Measurements from ENCODE around the gene STAB1. TPM values are rescaled to one million over a fixed set of nuclear protein-coding genes. Genes with fewer than 3 reads are reported as not detected.

Gene STAB1
- total and polyA plus RNA-seq, 7 experiments from 2014 or later = 0.27 to 122 (median 26.1) TPM; not detected in 2

- Histone ChIP-seq H3K36me3 (ENCODE audit: control insufficient read depth in 2 of 3, insufficient read depth in 3 of 3, low read length in 3 of 3) (no peaks in the 10 kb centered on the region), H3K4me1 (ENCODE audit: control insufficient read depth in 2 of 2, insufficient read depth in 2 of 2, low read length in 2 of 2) (peaks cover 11 to 15% of the 10 kb centered on the region in 2 donors), H3K27me3 (ENCODE audit: control insufficient read depth in 2 of 2, insufficient read depth in 2 of 2, low read length in 2 of 2) (no peaks in the 10 kb centered on the region), H3K9me3 (ENCODE audit: control insufficient read depth in 2 of 3, low read length in 3 of 3) (no peaks in the 10 kb centered on the region), H3K27ac (ENCODE audit: low read depth, low read length) (no peak overlapping the region), H3K4me3 (ENCODE audit: low read length) (peak overlapping the region; percentile 15)
- Mint-ChIP-seq H3K4me1 (peaks cover 14 to 32% (median 26%) of the 10 kb centered on the region in 7 donors), H3K27ac (peak overlapping the region in 1 of 9 donors; percentile 55), H3K36me3 (peaks cover 0 to 8% (median 0%) of the 10 kb centered on the region in 5 donors), H3K9me3 (peaks cover 0 to 2% (median 0%) of the 10 kb centered on the region in 11 donors), H3K27me3 (no peaks in the 10 kb centered on the region), H3K4me3 (peak overlapping the region; percentile 36 to 81 (median 70))
- ATAC-seq (no peak), DNase-seq (peak in 6 of 9 donors; percentile 11 to 45 (median 24))
- ChIA-PET CTCF (no interaction called here), POLR2A (no interaction called here)
- intact Hi-C loops (cut with micrococcal nuclease) = loop anchor here in 1 of 2 donors (10.0 kb wide), 3 partner anchors 258 to 848 kb away; partner anchors contain the start of genes RPL29 and WDR82
Observed at GRCh38 chr3:52532838-52533622, 37.9 kb downstream of the STAB1 start.

- POLR2A ChIA-PET = no interaction called here
- H3K36me3 ChIP-seq (ENCODE audit: control insufficient read depth in 2 of 3, insufficient read depth in 3 of 3, low read length in 3 of 3) = no peaks in the 10 kb centered on the region
- Mint-ChIP-seq H3K4me1 (peaks cover 20 to 38% (median 31%) of the 10 kb centered on the region in 7 donors), H3K9me3 (peaks cover 0 to 2% (median 0%) of the 10 kb centered on the region in 11 donors), H3K4me3 (peak within 1 kb of the TSS; percentile 74 to 100 (median 84)), H3K27me3 (no peaks in the 10 kb centered on the region), H3K27ac (peak within 1 kb of the TSS in 5 of 9 donors; percentile 55 to 75 (median 64)), H3K36me3 (peaks cover 0 to 12% (median under 1%) of the 10 kb centered on the region in 5 donors)
- ATAC-seq = peak; percentile 36
- no peaks in the 10 kb centered on the region for H3K27me3 ChIP-seq (ENCODE audit: control insufficient read depth in 2 of 2, insufficient read depth in 2 of 2, low read length in 2 of 2)
- peak within 1 kb of the TSS; percentile 15 for H3K4me3 ChIP-seq (ENCODE audit: low read length)
- no peak within 1 kb of the TSS for H3K27ac ChIP-seq (ENCODE audit: low read depth, low read length)
- H3K9me3 ChIP-seq (ENCODE audit: control insufficient read depth in 2 of 3, low read length in 3 of 3) = no peaks in the 10 kb centered on the region
- intact Hi-C loops (cut with micrococcal nuclease) = loop anchor here in 1 of 2 donors (10.0 kb wide), 3 partner anchors 259 to 849 kb away; partner anchors contain the start of genes RPL29 and WDR82
- DNase-seq = peak; percentile 34 to 84 (median 46)
- H3K4me1 ChIP-seq (ENCODE audit: control insufficient read depth in 2 of 2, insufficient read depth in 2 of 2, low read length in 2 of 2) = peaks cover 17% of the 10 kb centered on the region in 2 donors
- CTCF ChIA-PET = no interaction called here
Observed at GRCh38 chr3:52533623-52534280, 38.6 kb downstream of the STAB1 start, which contains the start of gene NT5DC2. Gene NT5DC2 (minus strand): TSS chr3:52533857. CDS start chr3:52533737, 120 bp downstream.

- Histone ChIP-seq H3K4me3 (ENCODE audit: low read length) (no peak overlapping the region), H3K9me3 (ENCODE audit: control insufficient read depth in 2 of 3, low read length in 3 of 3) (no peaks in the 10 kb centered on the region), H3K27me3 (ENCODE audit: control insufficient read depth in 2 of 2, insufficient read depth in 2 of 2, low read length in 2 of 2) (no peaks in the 10 kb centered on the region), H3K27ac (ENCODE audit: low read depth, low read length) (no peak overlapping the region), H3K36me3 (ENCODE audit: control insufficient read depth in 2 of 3, insufficient read depth in 3 of 3, low read length in 3 of 3) (no peaks in the 10 kb centered on the region), H3K4me1 (ENCODE audit: control insufficient read depth in 2 of 2, insufficient read depth in 2 of 2, low read length in 2 of 2) (peaks cover 24% of the 10 kb centered on the region in 2 donors)
- POLR2A ChIA-PET = no interaction called here
- H3K36me3 Mint-ChIP-seq = peaks cover 0 to 19% (median 8%) of the 10 kb centered on the region in 5 donors
- CTCF ChIA-PET = no interaction called here
- H3K9me3 Mint-ChIP-seq = peaks cover 0 to 3% (median 0%) of the 10 kb centered on the region in 11 donors
- no peaks in the 10 kb centered on the region for H3K27me3 Mint-ChIP-seq
- peak overlapping the region in 6 of 9 donors; percentile 34 to 75 (median 62) for H3K27ac Mint-ChIP-seq
- H3K4me1 Mint-ChIP-seq = peaks cover 27 to 46% (median 39%) of the 10 kb centered on the region in 7 donors
- peak overlapping the region; percentile 53 to 100 (median 84) for H3K4me3 Mint-ChIP-seq
- ATAC-seq = no peak
- DNase-seq = peak in 2 of 9 donors; percentile 5 to 20
- intact Hi-C loops (cut with micrococcal nuclease) = loop anchor here in 1 of 2 donors (10.0 kb wide), 3 partner anchors 260 to 850 kb away; partner anchors contain the start of genes RPL29 and WDR82
Observed at GRCh38 chr3:52534281-52535183, 39.4 kb downstream of the STAB1 start.

- Histone ChIP-seq H3K4me3 (ENCODE audit: low read length) (peak overlapping the region; percentile 30), H3K27ac (ENCODE audit: low read depth, low read length) (peak overlapping the region; percentile 43), H3K36me3 (ENCODE audit: control insufficient read depth in 2 of 3, insufficient read depth in 3 of 3, low read length in 3 of 3) (no peaks in the 10 kb centered on the region), H3K27me3 (ENCODE audit: control insufficient read depth in 2 of 2, insufficient read depth in 2 of 2, low read length in 2 of 2) (no peaks in the 10 kb centered on the region), H3K4me1 (ENCODE audit: control insufficient read depth in 2 of 2, insufficient read depth in 2 of 2, low read length in 2 of 2) (peaks cover 24 to 30% of the 10 kb centered on the region in 2 donors), H3K9me3 (ENCODE audit: control insufficient read depth in 2 of 3, low read length in 3 of 3) (no peaks in the 10 kb centered on the region)
- Mint-ChIP-seq H3K4me3 (peak overlapping the region; percentile 96 to 100 (median 99)), H3K36me3 (peaks cover 0 to 19% (median 8%) of the 10 kb centered on the region in 5 donors), H3K4me1 (peaks cover 29 to 56% (median 45%) of the 10 kb centered on the region in 7 donors), H3K27ac (peak overlapping the region in 8 of 9 donors; percentile 45 to 99 (median 98)), H3K27me3 (no peaks in the 10 kb centered on the region), H3K9me3 (peaks cover 0 to 3% (median 0%) of the 10 kb centered on the region in 11 donors)
- CTCF ChIA-PET = interaction anchor here (0.8 kb wide), 1 partner anchor 18 kb away, joined by 3 read pairs; no protein-coding TSS in a partner anchor
- no peak for ATAC-seq
- intact Hi-C loops (cut with micrococcal nuclease) = loop anchor here (1.0 to 10.0 kb wide), 12 partner anchors 80 to 1035 kb away; partner anchors contain the start of genes NISCH (in 2 of the 2), PBRM1 (in 2 of the 2), SPCS1 (in 2 of the 2) and DCAF1 (in 1 of the 2)
- peak in 1 of 9 donors; percentile 20 for DNase-seq
- POLR2A ChIA-PET = interaction anchor here (0.6 to 1.4 kb wide), 10 partner anchors 10 to 511 kb away, joined by 3 to 8 read pairs (median 4); partner anchors contain the start of gene SFMBT1
Observed at GRCh38 chr3:52535411-52536111, 40.4 kb downstream of the STAB1 start.

GRCh38 chr3:52536112-52536368 is 40.9 kb downstream of the STAB1 start:
- Mint-ChIP-seq H3K27ac (peak overlapping the region; percentile 45 to 99 (median 98)), H3K36me3 (peaks cover 0 to 19% (median 8%) of the 10 kb centered on the region in 5 donors), H3K9me3 (peaks cover 0 to 3% (median 0%) of the 10 kb centered on the region in 11 donors), H3K4me3 (peak overlapping the region; percentile 96 to 100 (median 99)), H3K4me1 (peaks cover 29 to 61% (median 50%) of the 10 kb centered on the region in 7 donors), H3K27me3 (no peaks in the 10 kb centered on the region)
- peak overlapping the region; percentile 43 for H3K27ac ChIP-seq (ENCODE audit: low read depth, low read length)
- no peak for DNase-seq
- no peaks in the 10 kb centered on the region for H3K36me3 ChIP-seq (ENCODE audit: control insufficient read depth in 2 of 3, insufficient read depth in 3 of 3, low read length in 3 of 3)
- peak overlapping the region; percentile 30 for H3K4me3 ChIP-seq (ENCODE audit: low read length)
- intact Hi-C loops (cut with micrococcal nuclease) = loop anchor here (1.0 to 10.0 kb wide), 12 partner anchors 81 to 1035 kb away; partner anchors contain the start of genes NISCH (in 2 of the 2), PBRM1 (in 2 of the 2), SPCS1 (in 2 of the 2) and DCAF1 (in 1 of the 2)
- ChIA-PET CTCF (interaction anchor here (0.8 kb wide), 1 partner anchor 18 kb away, joined by 3 read pairs; no protein-coding TSS in a partner anchor), POLR2A (interaction anchor here (0.6 to 1.4 kb wide), 10 partner anchors 9 to 510 kb away, joined by 3 to 8 read pairs (median 4); partner anchors contain the start of gene SFMBT1)
- H3K27me3 ChIP-seq (ENCODE audit: control insufficient read depth in 2 of 2, insufficient read depth in 2 of 2, low read length in 2 of 2) = no peaks in the 10 kb centered on the region
- H3K4me1 ChIP-seq (ENCODE audit: control insufficient read depth in 2 of 2, insufficient read depth in 2 of 2, low read length in 2 of 2) = peaks cover 24 to 30% of the 10 kb centered on the region in 2 donors
- no peaks in the 10 kb centered on the region for H3K9me3 ChIP-seq (ENCODE audit: control insufficient read depth in 2 of 3, low read length in 3 of 3)
- ATAC-seq = no peak

All from naive thymus-derived CD4-positive, alpha-beta T cell (primary cell).